Measurements from ENCODE around the gene SUN1. TPM values are rescaled to one million over a fixed set of nuclear protein-coding genes. Genes with fewer than 3 reads are reported as not detected.
A peak's percentile ranks its signal among the peaks of the same experiment; 100 is the strongest.

Gene SUN1
- total RNA-seq: 100 to 1,000 TPM; 113 to 259 (median 192) TPM

- H3K9me3 ChIP-seq: no peaks in the 10 kb centered on the region
- TF ChIP-seq POLR2A (IDR thresholded peaks at IDR 0.05): no peak
- no peak for TF ChIP-seq CTCF (IDR thresholded peaks at IDR 0.05)
- H3K4me1 ChIP-seq: peaks cover 0 to 57% (median 10%) of the 10 kb centered on the region in 4 donors
- H3K36me3 ChIP-seq: peaks cover 0 to 4% (median 0%) of the 10 kb centered on the region in 3 donors
- no peaks in the 10 kb centered on the region for H3K27me3 ChIP-seq
- H3K4me3 ChIP-seq: no peak within 1 kb of the TSS
- peak within 1 kb of the TSS; percentile 44 to 85 (median 66) for H3K27ac ChIP-seq
- DNase-seq: peak in 1 of 3 donors; percentile 28
Measured at GRCh38 chr7:832167-832967, at the start of gene SUN1. TSS of gene SUN1 (plus strand) at chr7:832476. CDS start at chr7:832525, 49 bp downstream.

GRCh38 chr7:782718-783449 lies 49.4 kb upstream of the SUN1 start:
- TF ChIP-seq CTCF (IDR thresholded peaks at IDR 0.05) (no peak), POLR2A (IDR thresholded peaks at IDR 0.05) (no peak)
- no peak overlapping the region for H3K4me3 ChIP-seq
- no peaks in the 10 kb centered on the region for H3K27me3 ChIP-seq
- no peaks in the 10 kb centered on the region for H3K4me1 ChIP-seq
- no peaks in the 10 kb centered on the region for H3K9me3 ChIP-seq
- H3K36me3 ChIP-seq: peaks cover 0 to 60% (median 0%) of the 10 kb centered on the region in 3 donors
- DNase-seq: no peak
- no peak overlapping the region for H3K27ac ChIP-seq

GRCh38 chr7:783556-784490 lies 48.5 kb upstream of the SUN1 start:
- DNase-seq: no peak
- Histone ChIP-seq H3K4me3 (no peak overlapping the region), H3K9me3 (no peaks in the 10 kb centered on the region), H3K4me1 (no peaks in the 10 kb centered on the region), H3K27me3 (no peaks in the 10 kb centered on the region), H3K27ac (no peak overlapping the region), H3K36me3 (peaks cover 0 to 51% (median 0%) of the 10 kb centered on the region in 3 donors)
- TF ChIP-seq CTCF (IDR thresholded peaks at IDR 0.05): no peak
- TF ChIP-seq POLR2A (IDR thresholded peaks at IDR 0.05): no peak

- Histone ChIP-seq H3K36me3 (peaks cover 0 to 46% (median 0%) of the 10 kb centered on the region in 3 donors), H3K9me3 (no peaks in the 10 kb centered on the region)
- TF ChIP-seq CTCF (IDR thresholded peaks at IDR 0.05): no peak
- no peak for TF ChIP-seq POLR2A (IDR thresholded peaks at IDR 0.05)
Measured at GRCh38 chr7:784971-785370, 47.3 kb upstream of the SUN1 start.

GRCh38 chr7:785416-785815 lies 46.9 kb upstream of the SUN1 start:
- H3K4me1 ChIP-seq: no peaks in the 10 kb centered on the region
- H3K27me3 ChIP-seq: no peaks in the 10 kb centered on the region
- no peak overlapping the region for H3K4me3 ChIP-seq
- no peak for DNase-seq
- peaks cover 0 to 42% (median 0%) of the 10 kb centered on the region in 3 donors for H3K36me3 ChIP-seq
- no peak overlapping the region for H3K27ac ChIP-seq
- no peaks in the 10 kb centered on the region for H3K9me3 ChIP-seq
- no peak for TF ChIP-seq POLR2A (IDR thresholded peaks at IDR 0.05)
- TF ChIP-seq CTCF (IDR thresholded peaks at IDR 0.05): no peak

More at GRCh38 chr7:784971-785370, 47.3 kb upstream of the SUN1 start:
- H3K4me3 ChIP-seq: no peak overlapping the region
- no peak for DNase-seq
- H3K27me3 ChIP-seq: no peaks in the 10 kb centered on the region
- no peak overlapping the region for H3K27ac ChIP-seq
- no peaks in the 10 kb centered on the region for H3K4me1 ChIP-seq
